ENCODE results near the gene KRT85.
A peak's percentile ranks its signal among the peaks of the same experiment; 100 is the strongest.
"Not testable (repeated sequence)": the region's sequence is repeated elsewhere in the genome, so short reads cannot be mapped to it uniquely, and the experiment has no call there.

GRCh38 chr12:52315721-52316120 is 51.6 kb downstream of the KRT85 start:
- TF ChIP-seq CTCF (IDR thresholded peaks at IDR 0.05; ENCODE audit: low read length), result peak; percentile 52
- not testable (repeated sequence) for TF ChIP-seq EZH2 (IDR thresholded peaks at IDR 0.05; ENCODE audit: borderline replicate concordance, low read length)

Data from OCI-LY1 (cell line).